Measurements from ENCODE around the gene ZNF423. TPM values are rescaled to one million over a fixed set of nuclear protein-coding genes. Genes with fewer than 3 reads are reported as not detected.
A peak's percentile ranks its signal among the peaks of the same experiment; 100 is the strongest.

The ZNF423 gene
- total and polyA plus RNA-seq, 7 donors = 0.69 to 19.7 (median 3.6) TPM

GRCh38 chr16:49583911-49584310, 272.0 kb downstream of the ZNF423 start:
- Histone ChIP-seq H3K27me3 (no peaks in the 10 kb centered on the region), H3K36me3 (no peaks in the 10 kb centered on the region), H3K4me3 (no peak overlapping the region), H3K9me3 (no peaks in the 10 kb centered on the region), H3K27ac (no peak overlapping the region), H3K4me1 (peaks cover 0 to 7% (median 0%) of the 10 kb centered on the region in 4 donors)
- DNase-seq = no peak
- intact Hi-C loops (cut with DNase I) = no loop called here
- TF ChIP-seq POLR2A (IDR thresholded peaks at IDR 0.05) = no peak
- TF ChIP-seq POLR2AphosphoS5 (IDR thresholded peaks at IDR 0.05) = no peak
- TF ChIP-seq EP300 (IDR thresholded peaks at IDR 0.05) = no peak
- no peak for TF ChIP-seq CTCF (IDR thresholded peaks at IDR 0.05)
- 81 to 84% methylated on average over 3 of the region's 3 CpGs for WGBS, 2 donors

GRCh38 chr16:49581630-49582298, 274.1 kb downstream of the ZNF423 start:
- intact Hi-C loops (cut with DNase I) = no loop called here
- TF ChIP-seq POLR2AphosphoS5 (IDR thresholded peaks at IDR 0.05) (no peak), EP300 (IDR thresholded peaks at IDR 0.05) (no peak), POLR2A (IDR thresholded peaks at IDR 0.05) (no peak), CTCF (IDR thresholded peaks at IDR 0.05) (no peak)
- Histone ChIP-seq H3K4me1 (peaks cover 0 to 7% (median 0%) of the 10 kb centered on the region in 4 donors), H3K4me3 (no peak overlapping the region), H3K9me3 (no peaks in the 10 kb centered on the region), H3K36me3 (no peaks in the 10 kb centered on the region), H3K27ac (peak overlapping the region in 1 of 4 donors; percentile 60), H3K27me3 (no peaks in the 10 kb centered on the region)
- DNase-seq = no peak
- WGBS, 2 donors = 86 to 91% methylated on average over 13 of the region's 13 CpGs

GRCh38 chr16:49580751-49581303, 275.1 kb downstream of the ZNF423 start:
- H3K4me3 ChIP-seq = peak overlapping the region in 3 of 4 donors; percentile 20 to 33 (median 32)
- peaks cover 0 to 7% (median 0%) of the 10 kb centered on the region in 4 donors for H3K4me1 ChIP-seq
- no peaks in the 10 kb centered on the region for H3K36me3 ChIP-seq

GRCh38 chr16:49578435-49579024, 277.4 kb downstream of the ZNF423 start:
- DNase-seq = peak; percentile 49
- TF ChIP-seq POLR2AphosphoS5 (IDR thresholded peaks at IDR 0.05) (no peak), CTCF (IDR thresholded peaks at IDR 0.05) (no peak), EP300 (IDR thresholded peaks at IDR 0.05) (no peak), POLR2A (IDR thresholded peaks at IDR 0.05) (no peak)
- intact Hi-C loops (cut with DNase I) = no loop called here
- Histone ChIP-seq H3K27me3 (no peaks in the 10 kb centered on the region), H3K4me1 (peaks cover 0 to 7% (median 0%) of the 10 kb centered on the region in 4 donors), H3K9me3 (no peaks in the 10 kb centered on the region), H3K27ac (no peak overlapping the region), H3K4me3 (no peak overlapping the region), H3K36me3 (no peaks in the 10 kb centered on the region)
- WGBS, 2 donors = 83 to 91% methylated on average over 12 of the region's 12 CpGs

More at GRCh38 chr16:49580751-49581303, 275.1 kb downstream of the ZNF423 start:
- TF ChIP-seq CTCF (IDR thresholded peaks at IDR 0.05) (no peak), POLR2AphosphoS5 (IDR thresholded peaks at IDR 0.05) (no peak), POLR2A (IDR thresholded peaks at IDR 0.05) (no peak), EP300 (IDR thresholded peaks at IDR 0.05) (no peak)
- intact Hi-C loops (cut with DNase I) = no loop called here
- Histone ChIP-seq H3K27ac (peak overlapping the region in 3 of 4 donors; percentile 41 to 61 (median 60)), H3K27me3 (no peaks in the 10 kb centered on the region), H3K9me3 (no peaks in the 10 kb centered on the region)
- DNase-seq = no peak
- 47 to 55% methylated on average over 16 of the region's 16 CpGs for WGBS, 2 donors
